Ureter (tissue), 1 donor: ENCODE measurements around the gene GLIS2. TPM values are rescaled to one million over a fixed set of nuclear protein-coding genes. Genes with fewer than 3 reads are reported as not detected.
"Not testable (repeated sequence)": the region's sequence is repeated elsewhere in the genome, so short reads cannot be mapped to it uniquely, and the experiment has no call there.

Source experiments
- DNase-seq: peaks from one replicate; pipeline ENCODE4 v3.0.0-alpha.2; 2020; ENCODE audit warnings: low spot score
- total RNA-seq: library from RNA; stranded (reverse); gene quantifications from one replicate; pipeline ENCODE4 v1.2.4, GENCODE V29; 2023
- donor health status: DM: yes; HTN: yes; CAD: no.

GLIS2 gene
- total RNA-seq, 1 donor from 2014 or later, result 11.7 TPM

GRCh38 chr16:4334724-4335495 is 19.0 kb downstream of the GLIS2 start:
- DNase-seq, result no peak

GRCh38 chr16:4336701-4337539 is 21.1 kb downstream of the GLIS2 start:
- no peak for DNase-seq

- DNase-seq, result no peak
These were observed 21.7 kb downstream of the GLIS2 start for GRCh38 chr16:4337540-4338088.

GRCh38 chr16:4338125-4338582 is 22.3 kb downstream of the GLIS2 start:
- DNase-seq, result no peak

GRCh38 chr16:4338712-4339299 is 22.9 kb downstream of the GLIS2 start:
- DNase-seq, result no peak

GRCh38 chr16:4339455-4339854 is 23.6 kb downstream of the GLIS2 start:
- no peak for DNase-seq

GRCh38 chr16:4339909-4340308 is 24.0 kb downstream of the GLIS2 start:
- no peak for DNase-seq

- no peak for DNase-seq
These were observed 24.6 kb downstream of the GLIS2 start for GRCh38 chr16:4340443-4340842.

GRCh38 chr16:4341250-4341649 is 25.4 kb downstream of the GLIS2 start:
- DNase-seq, result no peak

GRCh38 chr16:4342866-4343744 is 27.2 kb downstream of the GLIS2 start:
- DNase-seq, result no peak

- not testable (repeated sequence) for DNase-seq
These were observed 28.6 kb downstream of the GLIS2 start for GRCh38 chr16:4344300-4344982.

- DNase-seq, result no peak
These were observed 29.3 kb downstream of the GLIS2 start for GRCh38 chr16:4344983-4345835.

- DNase-seq, result no peak
These were observed 30.2 kb downstream of the GLIS2 start for GRCh38 chr16:4345836-4346781.

GRCh38 chr16:4347010-4347409 is 31.1 kb downstream of the GLIS2 start:
- DNase-seq, result no peak

- DNase-seq, result no peak
These were observed 32.1 kb downstream of the GLIS2 start for GRCh38 chr16:4347765-4348509.

- DNase-seq, result no peak
These were observed 33.5 kb downstream of the GLIS2 start for GRCh38 chr16:4349332-4349731.

- no peak for DNase-seq
These were observed 34.5 kb downstream of the GLIS2 start for GRCh38 chr16:4350365-4350786.
